ENCODE results near the gene SLC6A2.

- no peak for TF ChIP-seq CTCF (IDR thresholded peaks at IDR 0.05; ENCODE audit: borderline replicate concordance, extremely low read depth, low read length, poor library complexity, severe bottlenecking)
- no peak for TF ChIP-seq EZH2 (IDR thresholded peaks at IDR 0.05; ENCODE audit: borderline replicate concordance, low read depth, low read length, severe bottlenecking)
These were observed 43.8 kb downstream of the SLC6A2 start for GRCh38 chr16:55699616-55700015.

Data from DND-41 (cell line).